SK-N-SH treated with all-trans-retinoic acid at 6 μM for 48 hours (cell line): ENCODE data around the gene OTX2.

Experiments
- ATAC-seq: fragments of 200-7000 bp; cut with Tn5 transposase; 3 replicates; pipeline ENCODE4 v1.9.1; 2020; ENCODE audit warnings: mild to moderate bottlenecking, moderate library complexity
- BACH2 ChIP-seq: fragments of 250-450 bp; sonication (Bioruptor Pico); IDR thresholded peaks from 2 replicates; pipeline ENCODE4 v1.9.0; 2021; ENCODE audit warnings: mild to moderate bottlenecking, borderline replicate concordance
- ESRRG ChIP-seq: fragments of 250-450 bp; sonication (Bioruptor Pico); IDR thresholded peaks from 2 replicates; pipeline ENCODE4 v1.6.1; 2021; ENCODE audit warnings: mild to moderate bottlenecking
- RARB ChIP-seq: fragments of 250-450 bp; sonication (Bioruptor Pico); IDR thresholded peaks from 2 replicates; pipeline ENCODE4 v1.8.0; 2021; ENCODE audit warnings: mild to moderate bottlenecking, moderate library complexity
- TF ChIP-seq, protein P1 (sequence below): fragments of 250-450 bp; sonication (Bioruptor Pico); IDR thresholded peaks from 2 replicates; pipeline ENCODE4 v1.5.0; 2020; ENCODE audit warnings: mild to moderate bottlenecking, moderate library complexity
- TF ChIP-seq, protein P2 (sequence below): fragments of 250-450 bp; sonication (Bioruptor Pico); IDR thresholded peaks from 2 replicates; pipeline ENCODE4 v1.8.0; 2021; ENCODE audit warnings: low read depth, mild to moderate bottlenecking, moderate library complexity, borderline replicate concordance

The OTX2 gene

DNA sequence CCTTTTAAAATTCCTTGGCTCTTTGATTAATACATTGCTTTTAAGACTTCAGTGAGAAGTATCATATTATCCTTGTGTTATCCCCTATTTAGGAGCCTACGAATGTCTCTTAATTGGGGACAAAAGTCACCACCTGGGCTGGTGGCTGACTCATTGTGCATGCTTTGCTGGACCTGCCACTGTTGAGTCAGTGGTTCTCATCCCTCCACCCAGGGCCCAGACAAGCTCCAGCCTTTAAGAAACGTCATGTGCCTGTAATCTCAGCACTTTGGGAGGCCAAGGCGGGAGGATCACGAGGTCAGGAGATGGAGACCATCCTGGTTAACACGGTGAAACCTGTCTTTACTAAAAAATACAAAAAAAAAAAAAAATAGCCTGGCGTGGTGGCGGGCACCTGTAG lies 57.9 kb downstream of the OTX2 start (continued):
- TF ChIP-seq, protein P1, sequence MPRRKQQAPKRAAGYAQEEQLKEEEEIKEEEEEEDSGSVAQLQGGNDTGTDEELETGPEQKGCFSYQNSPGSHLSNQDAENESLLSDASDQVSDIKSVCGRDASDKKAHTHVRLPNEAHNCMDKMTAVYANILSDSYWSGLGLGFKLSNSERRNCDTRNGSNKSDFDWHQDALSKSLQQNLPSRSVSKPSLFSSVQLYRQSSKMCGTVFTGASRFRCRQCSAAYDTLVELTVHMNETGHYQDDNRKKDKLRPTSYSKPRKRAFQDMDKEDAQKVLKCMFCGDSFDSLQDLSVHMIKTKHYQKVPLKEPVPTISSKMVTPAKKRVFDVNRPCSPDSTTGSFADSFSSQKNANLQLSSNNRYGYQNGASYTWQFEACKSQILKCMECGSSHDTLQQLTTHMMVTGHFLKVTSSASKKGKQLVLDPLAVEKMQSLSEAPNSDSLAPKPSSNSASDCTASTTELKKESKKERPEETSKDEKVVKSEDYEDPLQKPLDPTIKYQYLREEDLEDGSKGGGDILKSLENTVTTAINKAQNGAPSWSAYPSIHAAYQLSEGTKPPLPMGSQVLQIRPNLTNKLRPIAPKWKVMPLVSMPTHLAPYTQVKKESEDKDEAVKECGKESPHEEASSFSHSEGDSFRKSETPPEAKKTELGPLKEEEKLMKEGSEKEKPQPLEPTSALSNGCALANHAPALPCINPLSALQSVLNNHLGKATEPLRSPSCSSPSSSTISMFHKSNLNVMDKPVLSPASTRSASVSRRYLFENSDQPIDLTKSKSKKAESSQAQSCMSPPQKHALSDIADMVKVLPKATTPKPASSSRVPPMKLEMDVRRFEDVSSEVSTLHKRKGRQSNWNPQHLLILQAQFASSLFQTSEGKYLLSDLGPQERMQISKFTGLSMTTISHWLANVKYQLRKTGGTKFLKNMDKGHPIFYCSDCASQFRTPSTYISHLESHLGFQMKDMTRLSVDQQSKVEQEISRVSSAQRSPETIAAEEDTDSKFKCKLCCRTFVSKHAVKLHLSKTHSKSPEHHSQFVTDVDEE = no peak
- no peak for TF ChIP-seq BACH2
- TF ChIP-seq, all 23 proteins: peak for 0

DNA sequence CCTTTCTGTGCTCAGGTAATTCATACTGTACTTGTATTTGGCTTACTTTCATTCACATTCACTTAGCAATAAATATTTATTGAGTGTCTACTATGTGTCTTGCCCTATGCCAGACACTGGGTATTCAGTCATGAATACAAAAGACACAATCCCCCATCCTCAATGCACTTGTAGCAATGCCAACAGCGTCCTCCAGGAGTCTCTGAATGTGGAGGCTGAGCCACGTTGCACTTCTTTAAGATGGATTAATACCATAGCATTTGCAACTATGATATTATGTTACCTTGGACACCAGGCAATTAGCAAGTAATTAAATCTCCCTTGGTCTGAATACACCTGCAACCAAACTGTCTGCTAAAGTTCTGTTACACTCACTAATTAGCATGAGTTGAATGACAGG lies 58.8 kb downstream of the OTX2 start:
- no peak for ATAC-seq
- TF ChIP-seq, protein P2, sequence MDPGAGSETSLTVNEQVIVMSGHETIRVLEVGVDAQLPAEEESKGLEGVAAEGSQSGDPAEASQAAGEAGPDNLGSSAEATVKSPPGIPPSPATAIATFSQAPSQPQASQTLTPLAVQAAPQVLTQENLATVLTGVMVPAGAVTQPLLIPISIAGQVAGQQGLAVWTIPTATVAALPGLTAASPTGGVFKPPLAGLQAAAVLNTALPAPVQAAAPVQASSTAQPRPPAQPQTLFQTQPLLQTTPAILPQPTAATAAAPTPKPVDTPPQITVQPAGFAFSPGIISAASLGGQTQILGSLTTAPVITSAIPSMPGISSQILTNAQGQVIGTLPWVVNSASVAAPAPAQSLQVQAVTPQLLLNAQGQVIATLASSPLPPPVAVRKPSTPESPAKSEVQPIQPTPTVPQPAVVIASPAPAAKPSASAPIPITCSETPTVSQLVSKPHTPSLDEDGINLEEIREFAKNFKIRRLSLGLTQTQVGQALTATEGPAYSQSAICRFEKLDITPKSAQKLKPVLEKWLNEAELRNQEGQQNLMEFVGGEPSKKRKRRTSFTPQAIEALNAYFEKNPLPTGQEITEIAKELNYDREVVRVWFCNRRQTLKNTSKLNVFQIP = no peak
- TF ChIP-seq BACH2 (no peak), ESRRG (no peak), RARB (CRISPR knock-in tag) (no peak)
